GM19193 (cell line): Measurements from ENCODE around the gene MTSS2.

Experiments
- POLR2A ChIP-seq: IDR thresholded peaks from 4 replicates; pipeline ENCODE4 v1.6.1; 2011; ENCODE audit not compliant: insufficient read depth, insufficient read length; ENCODE audit errors: extremely low read depth

MTSS2 gene

GRCh38 chr16:70652322-70652721, 33.5 kb downstream of the MTSS2 start:
- TF ChIP-seq POLR2A: no peak

DNA sequence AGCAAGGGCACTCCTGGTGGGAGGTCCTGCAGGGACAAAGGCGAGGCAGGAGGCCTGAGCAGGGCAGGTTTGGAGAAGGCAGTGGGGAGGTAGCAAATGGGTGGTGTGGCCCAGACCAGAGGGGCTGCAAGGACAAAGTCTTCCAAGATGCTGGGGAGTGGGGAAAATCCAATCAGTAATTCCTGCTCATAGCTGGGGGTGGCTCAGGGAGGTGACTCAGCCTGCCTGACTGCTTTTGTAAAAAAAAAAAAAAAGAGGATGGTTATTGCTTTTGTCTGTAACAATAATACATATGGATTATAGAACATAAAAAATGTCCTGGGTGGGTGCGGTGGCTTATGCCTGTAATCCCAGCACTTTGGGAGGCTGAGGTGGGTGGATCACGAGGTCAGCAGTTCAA, 34.3 kb downstream of the MTSS2 start:
- TF ChIP-seq POLR2A: no peak

DNA sequence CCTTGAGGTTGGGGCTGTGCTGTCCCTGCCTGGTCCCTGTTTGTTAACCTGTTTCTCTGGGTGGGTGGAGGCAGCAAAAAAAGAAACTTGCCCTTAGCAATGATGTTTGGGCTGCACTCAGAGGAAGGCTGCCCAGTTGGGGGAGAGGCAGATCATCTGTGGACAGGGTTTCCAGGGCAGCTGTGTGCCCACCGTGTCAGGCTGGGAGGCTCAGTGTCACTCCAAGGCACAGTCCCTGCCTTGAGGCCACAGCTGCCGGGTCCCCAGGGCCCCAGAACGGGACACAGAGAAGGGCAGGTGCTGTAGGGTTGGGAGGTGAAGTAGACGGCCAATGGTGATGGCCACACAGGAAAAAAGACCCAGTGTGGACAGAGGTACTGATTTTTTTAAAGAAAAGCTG, 35.6 kb downstream of the MTSS2 start:
- TF ChIP-seq POLR2A: no peak

GRCh38 chr16:70649300-70649699, 36.6 kb downstream of the MTSS2 start:
- no peak for TF ChIP-seq POLR2A

DNA sequence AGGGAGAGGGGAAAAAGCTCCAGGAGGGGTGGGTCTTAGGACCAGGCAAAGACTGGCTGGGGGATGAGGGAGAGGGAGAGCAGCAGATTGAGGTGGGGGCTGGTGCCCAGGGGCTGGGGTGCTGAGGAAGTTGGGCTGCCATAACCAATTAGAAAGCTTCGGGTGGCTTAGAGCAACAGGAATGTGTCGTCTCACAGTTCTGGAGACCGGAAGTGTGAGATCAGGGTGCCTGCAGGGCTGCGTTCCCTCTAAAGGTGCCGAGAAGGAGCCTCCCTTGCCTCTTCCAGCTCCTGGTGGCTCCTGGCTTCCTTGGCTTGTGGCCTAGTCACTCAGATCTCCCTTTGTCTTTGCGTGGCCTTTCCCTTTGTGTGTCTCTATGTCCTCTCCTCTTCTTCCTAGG, 37.2 kb downstream of the MTSS2 start:
- TF ChIP-seq POLR2A: no peak

GRCh38 chr16:70647441-70648359, 38.2 kb downstream of the MTSS2 start:
- no peak for TF ChIP-seq POLR2A

DNA sequence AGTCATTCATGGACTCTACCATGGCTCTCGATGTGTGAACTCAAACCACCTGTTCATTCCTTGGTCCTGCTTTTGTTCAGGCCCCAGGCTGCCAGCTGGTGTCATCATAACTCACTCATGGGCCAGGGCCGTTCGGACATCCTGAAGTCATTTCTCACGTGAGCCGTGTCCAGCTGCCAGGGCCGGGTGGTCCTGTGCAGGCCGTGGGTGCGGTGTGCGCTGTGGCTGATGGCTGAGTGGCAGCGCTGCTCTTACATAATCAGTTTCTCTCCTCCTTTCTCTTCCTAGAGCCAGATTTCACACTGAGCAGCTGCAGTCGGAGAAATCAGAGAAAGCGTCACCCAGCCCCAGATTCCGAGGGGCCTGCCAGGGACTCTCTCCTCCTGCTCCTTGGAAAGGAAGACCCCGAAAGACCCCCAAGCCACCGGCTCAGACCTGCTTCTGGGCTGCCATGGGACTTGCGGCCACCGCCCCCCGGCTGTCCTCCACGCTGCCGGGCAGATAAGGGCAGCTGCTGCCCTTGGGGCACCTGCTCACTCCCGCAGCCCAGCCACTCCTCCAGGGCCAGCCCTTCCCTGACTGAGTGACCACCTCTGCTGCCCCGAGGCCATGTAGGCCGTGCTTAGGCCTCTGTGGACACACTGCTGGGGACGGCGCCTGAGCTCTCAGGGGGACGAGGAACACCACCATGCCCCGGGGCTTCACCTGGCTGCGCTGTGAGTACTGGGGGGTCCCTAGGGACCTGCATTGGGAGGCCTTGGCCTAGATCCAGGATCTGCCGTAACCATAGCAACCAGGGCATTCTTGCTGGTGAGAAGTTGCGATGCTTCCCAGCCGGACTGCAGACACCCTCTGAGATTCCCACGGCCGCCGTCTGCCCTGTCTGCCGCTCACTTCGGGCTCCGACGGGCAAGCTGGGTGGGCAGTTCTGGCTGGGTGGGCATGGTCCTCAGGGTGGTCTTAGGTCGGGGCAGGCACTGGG, 39.3 kb downstream of the MTSS2 start, which contains the start of gene IL34:
Gene IL34, plus strand, starts transcription at position 300 of the 982 bp plus-strand sequence. Its CDS starts 389 bp downstream, at position 689.
- TF ChIP-seq POLR2A: no peak

GRCh38 chr16:70644763-70645597, 40.9 kb downstream of the MTSS2 start:
- TF ChIP-seq POLR2A: no peak

GRCh38 chr16:70642633-70643032, 43.2 kb downstream of the MTSS2 start:
- no peak for TF ChIP-seq POLR2A

- TF ChIP-seq POLR2A: no peak
Observed at GRCh38 chr16:70638814-70639792, 46.8 kb downstream of the MTSS2 start.
